ENCODE results near the gene NANOS2. TPM values are rescaled to one million over a fixed set of nuclear protein-coding genes. Genes with fewer than 3 reads are reported as not detected.

Gene NANOS2
- total RNA-seq, 1 donor from 2014 or later = not detected

GRCh38 chr19:45885556-45886426, 28.8 kb downstream of the NANOS2 start, which contains the start of gene IRF2BP1:
IRF2BP1 (minus strand) TSS chr19:45886141; CDS start chr19:45885774, 367 bp downstream.
- peak; percentile 80 for DNase-seq (ENCODE audit: low spot score, unreplicated experiment)
- Mint-ChIP-seq H3K4me1 (ENCODE audit: low read depth) (peaks cover 23% of the 10 kb centered on the region), H3K27ac (peak within 1 kb of the TSS; percentile 99), H3K27me3 (no peaks in the 10 kb centered on the region), H3K4me3 (ENCODE audit: low read depth) (peak within 1 kb of the TSS; percentile 94), H3K36me3 (ENCODE audit: insufficient read depth) (peaks cover 4% of the 10 kb centered on the region), H3K9me3 (ENCODE audit: low read depth) (no peaks in the 10 kb centered on the region)
- no peak for TF ChIP-seq CTCF (IDR thresholded peaks at IDR 0.05; ENCODE audit: unreplicated experiment)

GRCh38 chr19:45884682-45885555, 29.7 kb downstream of the NANOS2 start:
- no peaks in the 10 kb centered on the region for H3K9me3 Mint-ChIP-seq (ENCODE audit: low read depth)
- no peak for DNase-seq (ENCODE audit: low spot score, unreplicated experiment)
- H3K4me3 Mint-ChIP-seq (ENCODE audit: low read depth) = peak overlapping the region; percentile 66
- no peaks in the 10 kb centered on the region for H3K27me3 Mint-ChIP-seq
- H3K27ac Mint-ChIP-seq = no peak overlapping the region
- peaks cover 29% of the 10 kb centered on the region for H3K4me1 Mint-ChIP-seq (ENCODE audit: low read depth)
- no peak for TF ChIP-seq CTCF (IDR thresholded peaks at IDR 0.05; ENCODE audit: unreplicated experiment)
- peaks cover 4% of the 10 kb centered on the region for H3K36me3 Mint-ChIP-seq (ENCODE audit: insufficient read depth)

GRCh38 chr19:45883881-45884681, 30.5 kb downstream of the NANOS2 start:
- TF ChIP-seq CTCF (IDR thresholded peaks at IDR 0.05; ENCODE audit: unreplicated experiment) = no peak
- H3K27ac Mint-ChIP-seq = no peak overlapping the region
- H3K36me3 Mint-ChIP-seq (ENCODE audit: insufficient read depth) = peaks cover 2% of the 10 kb centered on the region
- no peaks in the 10 kb centered on the region for H3K9me3 Mint-ChIP-seq (ENCODE audit: low read depth)
- H3K4me1 Mint-ChIP-seq (ENCODE audit: low read depth) = peaks cover 35% of the 10 kb centered on the region
- peak overlapping the region; percentile 72 for H3K4me3 Mint-ChIP-seq (ENCODE audit: low read depth)
- H3K27me3 Mint-ChIP-seq = no peaks in the 10 kb centered on the region
- DNase-seq (ENCODE audit: low spot score, unreplicated experiment) = no peak

- Mint-ChIP-seq H3K27ac (peak overlapping the region; percentile 92), H3K4me1 (ENCODE audit: low read depth) (peaks cover 39% of the 10 kb centered on the region), H3K36me3 (ENCODE audit: insufficient read depth) (peaks cover 2% of the 10 kb centered on the region), H3K9me3 (ENCODE audit: low read depth) (no peaks in the 10 kb centered on the region), H3K4me3 (ENCODE audit: low read depth) (peak overlapping the region; percentile 72), H3K27me3 (no peaks in the 10 kb centered on the region)
- peak; percentile 40 for TF ChIP-seq CTCF (IDR thresholded peaks at IDR 0.05; ENCODE audit: unreplicated experiment)
- no peak for DNase-seq (ENCODE audit: low spot score, unreplicated experiment)
Measured at GRCh38 chr19:45883586-45883880, 31.0 kb downstream of the NANOS2 start.
